Activated T-helper 17 cell treated with anti-CD3 and anti-CD28 coated beads, Interleukin-2, amount 50 U/mL, for 72 hours (primary cell): ENCODE results near the gene CR1. TPM values are rescaled to one million over a fixed set of nuclear protein-coding genes. Genes with fewer than 3 reads are reported as not detected.
"Not testable (repeated sequence)": the region's sequence is repeated elsewhere in the genome, so short reads cannot be mapped to it uniquely, and the experiment has no call there.

Source experiments
- ATAC-seq: fragments of 150-1000 bp; cut with Tn5 transposase; replicated peaks from 2 replicates; pipeline ENCODE4 v1.10.0; 2021; ENCODE audit warnings: mild to moderate bottlenecking, moderate library complexity
- H3K27ac Mint-ChIP-seq: one replicate; pipeline ENCODE4 v1.8.0; 2022; ENCODE audit warnings: mixed read lengths
- H3K27me3 Mint-ChIP-seq: one replicate; pipeline ENCODE4 v1.8.0; 2022; ENCODE audit warnings: mixed read lengths
- H3K36me3 Mint-ChIP-seq: one replicate; pipeline ENCODE4 v1.8.0; 2022; ENCODE audit warnings: low read depth, mild to moderate bottlenecking, mixed read lengths
- H3K4me1 Mint-ChIP-seq: one replicate; pipeline ENCODE4 v1.8.0; 2022; ENCODE audit warnings: mixed read lengths
- H3K4me3 Mint-ChIP-seq: one replicate; pipeline ENCODE4 v1.8.0; 2022; ENCODE audit warnings: mild to moderate bottlenecking, mixed read lengths
- H3K9me3 Mint-ChIP-seq: one replicate; pipeline ENCODE4 v1.8.0; 2022; ENCODE audit warnings: mixed read lengths
- total RNA-seq, 2 donors: library from RNA; stranded (reverse); gene quantifications; one replicate each; pipeline ENCODE4 v1.2.3, GENCODE V29; 2022

The CR1 gene
- total RNA-seq, 2 donors from 2014 or later: 0.17 to 0.19 TPM

DNA sequence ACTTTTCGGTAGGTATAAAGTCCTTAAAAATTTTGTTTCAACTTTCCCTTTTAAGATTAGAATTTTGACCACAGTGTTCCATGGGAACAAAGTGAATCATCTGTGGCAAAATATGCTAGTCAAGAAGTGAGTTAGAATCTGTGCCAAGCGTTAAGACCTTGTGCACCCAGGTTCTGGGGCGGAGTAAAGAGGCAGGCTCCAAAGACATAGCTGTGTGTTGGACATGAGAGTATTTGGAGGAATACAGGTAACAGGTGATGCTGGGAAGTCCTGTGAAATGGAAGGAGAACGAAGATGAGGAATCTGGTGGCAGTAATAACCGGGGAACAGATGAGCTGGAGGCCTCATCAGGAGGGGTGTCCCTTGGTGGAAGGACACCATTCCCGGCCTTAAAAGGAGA lies 138.3 kb downstream of the CR1 start:
- not testable (repeated sequence) for H3K9me3 Mint-ChIP-seq, H3K4me1 Mint-ChIP-seq, H3K36me3 Mint-ChIP-seq, H3K4me3 Mint-ChIP-seq, ATAC-seq, H3K27ac Mint-ChIP-seq
- H3K27me3 Mint-ChIP-seq: peaks cover 11% of the 10 kb centered on the region

DNA sequence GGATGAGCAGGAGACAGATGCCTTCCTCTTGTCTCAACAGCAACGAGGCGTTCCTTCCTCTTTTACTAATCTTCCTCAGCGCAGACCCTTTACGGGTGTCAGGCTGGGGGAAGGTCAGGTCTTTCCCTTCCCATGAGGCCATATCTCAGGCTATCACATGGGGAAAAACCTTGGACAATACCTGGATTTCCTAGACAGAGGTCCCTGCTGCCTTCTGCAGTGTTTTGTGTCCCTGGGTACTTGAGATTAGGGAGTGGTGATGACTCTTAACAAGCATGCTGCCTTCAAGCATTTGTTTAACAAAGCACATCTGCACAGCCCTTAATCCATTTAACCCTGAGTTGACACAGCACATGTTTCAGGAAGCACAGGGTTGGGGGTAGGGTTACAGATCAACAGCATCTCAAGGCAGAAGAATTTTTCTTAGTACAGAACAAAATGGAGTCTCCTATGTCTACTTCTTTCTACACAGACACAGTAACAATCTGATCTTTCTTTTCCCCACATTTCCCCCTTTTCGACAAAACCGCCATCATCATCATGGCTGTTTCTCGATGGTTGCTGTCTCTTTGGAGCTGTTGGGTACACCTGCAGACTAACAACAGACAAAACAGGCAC lies 139.7 kb downstream of the CR1 start:
- H3K36me3 Mint-ChIP-seq, H3K27ac Mint-ChIP-seq, ATAC-seq, H3K9me3 Mint-ChIP-seq, H3K4me1 Mint-ChIP-seq, H3K4me3 Mint-ChIP-seq: not testable (repeated sequence)
- H3K27me3 Mint-ChIP-seq: peaks cover 15% of the 10 kb centered on the region

DNA sequence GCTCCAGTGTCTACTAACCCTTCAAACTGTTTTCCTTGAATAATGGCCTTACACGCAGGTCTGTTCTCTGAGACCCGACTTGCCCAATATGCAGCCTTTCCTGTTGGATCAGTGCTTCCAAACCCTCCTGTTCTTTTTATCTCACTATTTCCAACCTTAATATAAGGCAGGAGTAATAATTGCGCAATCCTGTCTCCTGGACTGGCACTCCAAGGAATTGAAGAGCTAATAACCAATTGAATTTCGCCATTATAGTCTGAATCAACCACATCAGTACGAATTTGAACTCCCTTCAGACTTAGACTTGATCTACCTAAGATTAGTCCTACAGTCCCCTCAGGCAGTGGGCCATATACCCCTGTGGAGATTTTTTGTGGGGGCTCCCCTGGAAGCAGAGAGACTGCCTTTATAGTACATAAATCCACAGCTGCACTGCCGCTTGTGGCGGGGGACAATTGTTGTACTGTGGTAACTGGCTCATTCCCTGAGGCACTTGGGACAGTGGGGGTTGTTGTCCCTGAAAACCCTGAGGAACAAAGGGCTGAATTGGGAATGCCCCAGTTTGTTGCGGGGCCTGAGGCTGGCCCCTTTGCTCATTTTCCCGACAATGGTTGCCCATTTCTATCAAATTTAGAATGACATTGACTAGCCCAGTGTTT lies 142.7 kb downstream of the CR1 start:
- H3K9me3 Mint-ChIP-seq, H3K4me3 Mint-ChIP-seq, H3K27ac Mint-ChIP-seq, H3K36me3 Mint-ChIP-seq, ATAC-seq, H3K4me1 Mint-ChIP-seq: not testable (repeated sequence)
- peaks cover 19% of the 10 kb centered on the region for H3K27me3 Mint-ChIP-seq

DNA sequence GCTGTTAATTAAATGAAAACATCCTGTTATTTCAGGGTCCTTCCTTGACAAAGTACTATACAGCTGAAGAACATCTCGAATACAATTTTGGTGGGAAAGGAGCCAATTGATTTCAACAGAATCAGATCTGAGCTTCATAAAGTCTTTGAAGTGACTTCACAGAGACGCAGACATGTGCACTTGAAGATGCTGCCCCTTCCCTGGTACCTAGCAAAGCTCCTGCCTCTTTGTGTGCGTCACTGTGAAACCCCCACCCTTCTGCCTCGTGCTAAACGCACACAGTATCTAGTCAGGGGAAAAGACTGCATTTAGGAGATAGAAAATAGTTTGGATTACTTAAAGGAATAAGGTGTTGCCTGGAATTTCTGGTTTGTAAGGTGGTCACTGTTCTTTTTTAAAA lies 143.4 kb downstream of the CR1 start:
- not testable (repeated sequence) for H3K9me3 Mint-ChIP-seq, H3K4me1 Mint-ChIP-seq, H3K27ac Mint-ChIP-seq, H3K36me3 Mint-ChIP-seq, ATAC-seq, H3K4me3 Mint-ChIP-seq
- peaks cover 20% of the 10 kb centered on the region for H3K27me3 Mint-ChIP-seq

DNA sequence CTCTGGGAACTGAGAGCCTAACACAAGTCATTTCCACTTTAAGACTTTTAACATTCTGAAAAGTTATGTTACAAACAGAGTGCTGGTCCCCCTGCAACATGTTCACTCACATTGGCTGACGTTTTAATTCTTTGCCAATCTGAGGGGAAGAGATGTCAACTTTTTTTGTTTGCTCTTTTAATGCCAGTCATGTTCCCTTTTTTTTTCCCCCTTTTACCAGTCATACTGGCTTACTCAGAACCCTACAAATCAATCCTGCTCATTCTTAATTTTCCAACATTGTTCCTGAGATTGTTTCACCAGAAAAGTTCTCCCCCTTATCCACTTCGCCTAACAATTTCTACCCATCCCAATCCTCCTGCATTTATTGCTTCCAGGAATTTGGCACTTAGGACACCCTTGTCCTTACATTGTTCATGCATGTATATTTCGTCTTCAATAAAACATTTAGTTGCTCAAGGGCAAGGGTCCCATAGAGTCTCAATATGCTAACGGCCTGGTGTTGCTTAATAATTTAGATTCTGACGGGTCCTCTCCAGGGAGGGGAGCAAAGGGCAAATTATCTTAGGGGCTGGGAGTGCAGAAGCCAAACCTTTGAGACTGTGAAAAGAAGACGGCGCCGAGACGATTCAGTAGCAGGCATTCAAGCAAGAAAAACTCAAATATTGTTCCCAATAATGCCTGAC lies 148.4 kb downstream of the CR1 start:
- no peak overlapping the region for H3K27ac Mint-ChIP-seq
- peaks cover 5% of the 10 kb centered on the region for H3K4me1 Mint-ChIP-seq
- no peaks in the 10 kb centered on the region for H3K9me3 Mint-ChIP-seq
- no peak for ATAC-seq
- no peaks in the 10 kb centered on the region for H3K36me3 Mint-ChIP-seq
- peak overlapping the region; percentile 79 for H3K4me3 Mint-ChIP-seq
- peaks cover 13% of the 10 kb centered on the region for H3K27me3 Mint-ChIP-seq

DNA sequence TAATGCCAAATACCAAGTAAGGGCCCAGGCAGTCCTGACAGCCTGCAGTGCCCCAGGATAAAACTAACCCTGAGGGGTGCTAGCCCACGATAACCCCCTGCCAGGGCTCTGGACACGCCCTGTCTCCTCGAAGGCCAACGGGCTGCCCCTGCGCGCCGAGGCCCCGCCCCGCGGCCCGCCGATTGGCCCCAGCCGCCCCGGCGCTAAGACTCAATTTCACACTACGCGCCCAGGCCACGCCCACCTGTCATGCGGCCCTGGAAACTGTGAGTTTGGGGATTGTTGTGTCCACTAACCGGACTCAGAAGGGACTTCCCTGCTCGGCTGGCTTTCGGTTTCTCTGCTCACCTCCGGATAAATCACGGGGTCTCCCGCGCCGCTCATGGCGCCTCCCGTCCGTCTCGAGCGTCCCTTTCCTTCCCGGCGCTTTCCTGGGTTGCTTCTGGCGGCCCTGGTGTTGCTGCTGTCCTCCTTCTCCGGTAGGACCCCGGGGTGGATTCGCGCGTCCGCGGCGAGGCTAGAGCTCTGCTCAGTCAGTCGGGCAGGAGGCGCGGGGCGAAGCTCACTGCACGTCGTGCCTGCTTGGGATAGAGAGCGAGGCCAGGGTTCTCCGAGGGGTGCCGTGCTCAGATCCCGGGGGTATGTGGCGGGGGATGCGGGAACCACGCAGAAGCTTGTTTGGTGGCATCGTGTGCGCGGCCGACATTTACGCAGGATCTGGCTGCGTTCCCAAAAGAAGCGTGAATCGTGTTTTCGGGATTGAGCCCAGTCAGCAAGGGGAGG lies 149.1 kb downstream of the CR1 start, which contains the start of gene CR1L:
TSS of gene CR1L (plus strand) at position 282 of the 783 bp plus-strand sequence. CDS start at position 383, 101 bp downstream.
- H3K36me3 Mint-ChIP-seq: no peaks in the 10 kb centered on the region
- H3K27me3 Mint-ChIP-seq: peaks cover 9% of the 10 kb centered on the region
- H3K9me3 Mint-ChIP-seq: no peaks in the 10 kb centered on the region
- no peak within 1 kb of the TSS for H3K27ac Mint-ChIP-seq
- H3K4me3 Mint-ChIP-seq: peak within 1 kb of the TSS; percentile 79
- H3K4me1 Mint-ChIP-seq: peaks cover 5% of the 10 kb centered on the region
- ATAC-seq: peak; percentile 99

DNA sequence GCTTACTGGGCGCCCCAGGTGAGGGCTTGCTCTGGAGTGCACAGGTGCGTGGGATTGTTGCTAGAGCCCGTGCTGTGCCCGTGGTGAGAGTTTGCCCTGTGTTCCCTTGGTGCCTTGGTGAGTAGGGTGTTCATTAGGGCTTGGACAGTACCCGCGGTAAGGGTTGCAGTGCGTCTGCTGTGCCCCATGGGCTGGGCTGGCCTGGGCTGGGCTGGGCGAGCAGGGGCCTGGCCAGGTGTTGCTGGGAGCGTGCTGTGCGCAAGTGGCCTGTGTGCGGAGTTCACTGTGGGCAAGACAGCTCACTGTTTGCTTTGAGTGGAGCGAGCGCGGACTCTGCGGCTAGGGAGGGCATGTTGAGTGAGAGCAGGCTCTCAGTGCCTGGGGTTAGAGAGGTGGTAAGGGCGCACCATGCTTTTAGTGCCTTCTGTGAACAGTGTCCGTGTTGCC lies 149.7 kb downstream of the CR1 start:
- Mint-ChIP-seq H3K27me3 (peaks cover 9% of the 10 kb centered on the region), H3K9me3 (no peaks in the 10 kb centered on the region), H3K4me3 (peak overlapping the region; percentile 79), H3K36me3 (no peaks in the 10 kb centered on the region), H3K4me1 (peaks cover 5% of the 10 kb centered on the region), H3K27ac (no peak overlapping the region)
- no peak for ATAC-seq

DNA sequence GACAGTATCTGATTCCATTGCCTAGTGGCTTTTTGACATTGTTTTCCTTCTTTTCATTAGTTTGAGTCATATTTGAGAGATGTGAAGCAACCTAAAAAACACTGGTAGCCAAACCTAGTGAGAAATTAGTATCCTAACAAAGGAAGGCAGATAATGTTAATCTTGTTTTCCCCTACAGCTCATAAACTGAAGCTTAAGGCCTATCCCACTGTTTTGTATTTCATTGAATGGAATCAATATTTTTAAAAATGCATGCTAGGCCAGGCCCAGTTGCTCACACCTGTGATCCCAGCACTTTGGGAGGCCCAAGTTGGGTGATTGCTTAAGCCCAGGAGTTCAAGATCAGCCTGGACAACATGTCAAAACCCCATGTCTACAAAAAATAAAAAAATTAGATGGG lies 150.2 kb downstream of the CR1 start:
- H3K36me3 Mint-ChIP-seq: no peaks in the 10 kb centered on the region
- no peaks in the 10 kb centered on the region for H3K9me3 Mint-ChIP-seq
- peaks cover 9% of the 10 kb centered on the region for H3K27me3 Mint-ChIP-seq
- peak overlapping the region; percentile 79 for H3K4me3 Mint-ChIP-seq
- no peak overlapping the region for H3K27ac Mint-ChIP-seq
- peaks cover 5% of the 10 kb centered on the region for H3K4me1 Mint-ChIP-seq
- no peak for ATAC-seq

DNA sequence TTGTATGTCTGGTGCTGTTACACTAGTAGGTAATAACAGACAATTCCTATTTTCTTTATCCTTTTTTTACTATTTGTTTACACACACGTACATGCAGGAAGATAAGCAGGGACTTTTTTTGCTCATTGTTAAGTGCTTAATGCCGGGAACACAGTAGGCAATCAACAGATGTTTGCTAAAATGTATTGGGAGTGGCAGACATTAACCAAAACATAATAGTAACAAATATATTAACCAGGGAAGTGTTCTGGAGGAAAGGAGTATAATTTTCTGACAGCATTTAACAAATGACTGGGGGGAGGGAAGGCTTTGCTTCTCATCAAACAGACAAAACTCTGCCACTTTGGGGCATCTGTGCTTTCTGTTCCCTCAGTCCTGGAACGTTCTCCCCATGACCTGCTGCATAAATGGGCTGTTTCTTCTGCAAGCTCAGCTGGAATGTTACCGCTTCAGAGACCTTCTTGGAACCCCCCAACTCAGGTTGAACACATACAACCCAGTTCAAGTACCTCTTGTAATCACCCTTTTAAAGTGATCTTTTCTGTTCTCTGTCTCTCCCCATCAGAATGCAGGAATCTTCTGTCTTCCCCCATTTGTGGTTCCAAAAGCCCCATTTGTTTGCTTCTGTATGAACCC lies 151.1 kb downstream of the CR1 start:
- no peaks in the 10 kb centered on the region for H3K9me3 Mint-ChIP-seq
- H3K27me3 Mint-ChIP-seq: peaks cover 9% of the 10 kb centered on the region
- no peak overlapping the region for H3K4me3 Mint-ChIP-seq
- no peak for ATAC-seq
- H3K27ac Mint-ChIP-seq: no peak overlapping the region
- H3K36me3 Mint-ChIP-seq: no peaks in the 10 kb centered on the region
- H3K4me1 Mint-ChIP-seq: peaks cover 5% of the 10 kb centered on the region

DNA sequence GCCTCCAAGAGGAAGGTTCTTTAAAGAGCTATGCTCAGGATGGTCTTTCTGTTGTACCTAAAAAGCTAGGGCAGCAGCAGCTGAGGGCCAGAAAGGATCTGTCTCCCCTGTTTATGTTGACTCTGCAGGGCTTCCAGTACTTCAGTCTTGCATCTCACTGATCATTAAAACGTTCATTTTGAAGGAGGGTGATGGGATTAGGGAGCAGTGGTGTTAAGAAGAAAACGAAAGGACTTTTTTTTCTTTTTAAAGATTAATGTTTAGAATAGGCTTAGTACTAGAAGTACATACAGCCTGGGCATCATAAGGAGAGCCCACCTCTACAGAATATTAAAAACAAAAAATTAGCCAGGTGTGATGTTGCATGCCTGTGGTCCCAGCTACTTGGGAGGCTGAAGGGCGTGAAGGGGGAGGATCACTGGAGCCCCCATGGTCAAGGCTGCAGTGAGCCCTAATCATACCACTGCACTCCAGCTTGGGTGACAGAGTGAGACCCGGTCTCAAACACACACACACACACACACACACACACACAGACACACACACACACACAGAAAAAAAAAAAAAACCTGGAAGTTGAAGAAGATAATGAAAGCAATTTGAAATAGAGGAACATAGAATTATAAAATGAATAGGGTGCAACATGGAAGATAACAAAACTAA lies 151.8 kb downstream of the CR1 start:
- no peak for ATAC-seq

DNA sequence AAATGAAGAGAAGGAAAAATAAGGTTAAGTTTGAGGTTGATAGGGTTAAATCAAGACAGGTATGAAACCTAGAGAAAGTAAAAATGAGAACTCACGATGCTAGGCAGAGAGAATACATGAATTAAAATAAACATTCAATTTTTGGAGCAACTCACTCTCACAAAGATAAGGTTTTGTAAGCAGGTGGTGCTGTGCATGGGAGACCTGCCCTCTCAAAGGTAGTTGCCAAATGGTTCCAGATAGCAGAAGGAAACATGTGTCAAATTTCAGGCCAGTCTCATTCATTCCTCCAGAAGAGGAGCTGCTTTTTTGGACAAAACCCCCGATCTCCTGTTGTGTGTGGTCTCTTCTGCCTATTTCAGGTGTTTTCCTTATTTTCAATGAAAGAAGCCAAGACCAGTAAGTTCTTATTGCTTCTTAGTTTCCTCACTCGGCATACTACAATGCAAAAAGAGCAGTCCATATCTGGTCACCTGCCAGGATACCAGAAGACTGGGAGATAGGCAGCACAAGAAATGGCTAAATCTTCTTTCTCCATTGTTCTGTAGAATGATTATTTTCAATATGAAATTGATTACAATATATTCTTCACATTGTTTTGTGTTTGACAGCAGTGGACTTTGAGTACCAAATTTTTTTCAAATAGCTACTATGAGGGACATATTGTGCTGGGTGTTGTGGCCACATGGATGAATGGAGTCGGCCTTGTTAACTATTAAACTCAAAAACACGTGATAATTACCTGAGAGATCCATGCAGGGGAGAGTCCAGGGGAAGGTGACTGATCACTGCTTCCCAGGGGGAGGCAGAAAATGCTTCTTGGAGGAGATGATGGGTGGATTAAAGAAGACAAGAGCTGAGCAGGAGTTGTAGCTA lies 152.6 kb downstream of the CR1 start:
- no peak for ATAC-seq
- H3K4me3 Mint-ChIP-seq: no peak overlapping the region
- peaks cover 5% of the 10 kb centered on the region for H3K27me3 Mint-ChIP-seq
- no peaks in the 10 kb centered on the region for H3K36me3 Mint-ChIP-seq
- peaks cover 5% of the 10 kb centered on the region for H3K4me1 Mint-ChIP-seq
- no peaks in the 10 kb centered on the region for H3K9me3 Mint-ChIP-seq
- H3K27ac Mint-ChIP-seq: no peak overlapping the region

More for the DNA sequence above, 151.8 kb downstream of the CR1 start:
- no peaks in the 10 kb centered on the region for H3K36me3 Mint-ChIP-seq
- H3K4me3 Mint-ChIP-seq: no peak overlapping the region
- peaks cover 5% of the 10 kb centered on the region for H3K4me1 Mint-ChIP-seq
- no peaks in the 10 kb centered on the region for H3K9me3 Mint-ChIP-seq
- peaks cover 5% of the 10 kb centered on the region for H3K27me3 Mint-ChIP-seq
- no peak overlapping the region for H3K27ac Mint-ChIP-seq

DNA sequence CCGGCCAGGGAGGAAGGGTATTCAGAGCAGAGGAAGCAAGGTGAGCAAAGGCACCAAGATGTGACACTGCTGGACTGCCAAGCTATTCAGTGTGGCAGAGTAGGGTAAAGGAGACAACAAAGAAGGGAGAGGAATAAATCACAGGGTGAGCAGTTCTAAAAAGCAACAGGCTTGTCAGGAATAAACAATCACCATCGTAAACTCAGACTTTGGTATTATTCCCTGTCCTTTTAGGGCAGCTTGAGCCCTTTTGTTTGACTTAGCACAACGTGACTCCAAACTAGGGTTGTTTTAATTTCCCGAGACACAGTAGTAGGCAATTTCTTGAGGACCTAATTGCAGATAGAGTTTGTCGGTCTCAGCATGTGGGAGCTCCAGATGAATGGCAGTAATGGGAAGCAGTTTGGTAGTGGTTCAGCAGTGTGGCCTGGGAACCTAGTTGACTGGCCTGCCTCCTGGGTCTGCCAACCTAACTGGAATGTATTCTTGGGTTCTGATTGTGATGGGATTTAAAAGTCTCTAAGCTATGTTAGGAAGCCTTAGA lies 153.3 kb downstream of the CR1 start:
- Mint-ChIP-seq H3K9me3 (no peaks in the 10 kb centered on the region), H3K27ac (no peak overlapping the region), H3K36me3 (no peaks in the 10 kb centered on the region), H3K4me3 (no peak overlapping the region), H3K27me3 (peaks cover 3% of the 10 kb centered on the region), H3K4me1 (peaks cover 3% of the 10 kb centered on the region)
- ATAC-seq: no peak
